ENCODE measurements around the gene TMEM98.
"Not testable (repeated sequence)": the region's sequence is repeated elsewhere in the genome, so short reads cannot be mapped to it uniquely, and the experiment has no call there.

The TMEM98 gene

DNA sequence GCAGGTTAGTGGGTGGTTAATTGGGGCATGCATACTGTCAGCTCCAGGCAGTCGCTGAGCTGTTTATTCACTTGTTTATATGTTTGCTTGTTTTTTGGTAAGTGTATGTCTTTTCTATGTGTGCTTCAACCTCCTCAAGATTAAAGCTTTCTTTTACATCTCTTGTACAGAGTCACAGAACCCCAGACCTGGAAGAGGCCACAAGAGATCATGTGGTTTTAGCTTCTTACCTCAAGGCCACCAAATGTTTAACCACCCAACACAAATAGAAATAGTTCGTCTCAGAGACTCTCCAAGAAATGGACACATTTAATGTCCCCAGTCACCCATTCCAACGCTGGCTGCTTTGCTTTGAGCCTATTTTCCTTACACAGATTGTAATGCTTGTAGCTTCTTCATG is 11.8 kb upstream of the TMEM98 start:
- DNase-seq = no peak

DNA sequence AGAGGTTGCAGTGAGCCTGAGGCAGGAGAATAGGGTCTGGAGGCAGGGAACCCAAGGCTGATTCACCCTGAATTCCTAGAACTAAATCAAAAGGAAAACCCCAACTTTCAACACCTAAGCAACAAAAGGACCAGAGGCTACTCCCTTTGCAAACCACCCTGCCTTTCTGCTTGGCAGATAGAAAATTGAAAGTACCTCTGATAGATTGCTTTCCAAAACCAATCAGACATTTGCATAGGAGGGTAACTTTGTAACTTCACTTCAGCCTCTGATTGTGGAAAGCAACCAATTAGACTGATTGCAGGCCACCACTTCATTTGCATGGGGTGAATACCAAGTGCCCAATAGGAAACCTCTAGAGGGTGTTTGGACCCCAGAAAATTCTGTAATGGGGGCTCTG is 10.9 kb upstream of the TMEM98 start:
- DNase-seq = no peak

DNA sequence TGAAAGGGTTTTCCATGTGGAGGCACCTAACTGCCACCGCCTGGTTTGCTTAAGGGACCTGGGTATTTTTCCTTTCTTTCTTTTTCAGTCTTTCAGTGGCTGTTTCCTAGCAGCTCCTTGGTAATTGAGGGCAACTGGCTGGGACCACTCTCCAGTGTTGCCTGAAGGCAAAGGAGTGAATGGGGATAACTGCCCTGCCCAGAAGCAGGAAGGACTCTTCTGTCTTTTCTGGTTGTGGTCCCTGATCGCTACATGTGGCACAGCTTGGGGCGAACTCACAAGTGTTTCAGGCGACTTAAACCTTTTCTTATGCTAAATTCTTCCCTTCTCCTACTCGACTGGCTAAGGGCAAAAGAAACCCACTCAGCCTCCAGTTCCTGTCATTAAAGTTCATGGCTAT is 10.1 kb upstream of the TMEM98 start:
- DNase-seq = no peak

DNA sequence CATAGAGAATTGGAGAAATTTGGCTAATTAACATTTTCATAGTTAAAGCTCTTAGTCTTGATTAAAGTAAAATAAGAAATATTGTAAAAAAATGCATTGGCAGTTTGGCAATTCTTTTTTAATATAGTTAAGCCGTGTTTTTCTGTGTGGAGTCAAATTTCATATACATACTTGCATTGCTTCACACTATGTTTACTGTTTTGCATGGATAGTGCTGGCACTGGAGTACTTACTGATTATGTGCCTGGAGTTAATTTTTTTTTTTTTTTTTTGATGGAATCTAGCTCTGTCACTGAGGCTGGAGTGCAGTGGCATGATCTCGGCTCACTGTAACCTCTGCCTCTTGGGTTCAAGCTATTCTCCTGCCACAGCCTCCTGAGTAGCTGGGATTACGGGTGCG is 8.1 kb upstream of the TMEM98 start:
- not testable (repeated sequence) for DNase-seq

DNA sequence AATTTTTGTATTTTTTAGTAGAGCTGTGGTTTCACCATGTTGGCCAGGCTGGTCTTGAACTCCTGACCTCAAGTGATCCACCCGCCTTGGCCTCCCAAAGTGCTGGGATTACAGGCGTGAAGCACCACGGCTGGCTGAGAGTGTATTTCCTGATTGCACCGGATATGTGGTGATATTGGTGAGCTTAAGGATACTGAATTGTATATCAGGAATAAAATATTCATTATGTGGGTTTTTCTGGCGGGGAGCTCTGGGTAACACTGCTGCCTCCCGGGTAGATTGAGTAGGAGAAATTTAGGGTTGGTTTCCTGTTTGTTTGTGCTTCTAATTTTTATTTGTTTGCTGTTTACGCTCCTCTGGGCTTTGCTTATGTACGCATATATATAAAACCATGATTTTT is 7.7 kb upstream of the TMEM98 start:
- no peak for DNase-seq

DNA sequence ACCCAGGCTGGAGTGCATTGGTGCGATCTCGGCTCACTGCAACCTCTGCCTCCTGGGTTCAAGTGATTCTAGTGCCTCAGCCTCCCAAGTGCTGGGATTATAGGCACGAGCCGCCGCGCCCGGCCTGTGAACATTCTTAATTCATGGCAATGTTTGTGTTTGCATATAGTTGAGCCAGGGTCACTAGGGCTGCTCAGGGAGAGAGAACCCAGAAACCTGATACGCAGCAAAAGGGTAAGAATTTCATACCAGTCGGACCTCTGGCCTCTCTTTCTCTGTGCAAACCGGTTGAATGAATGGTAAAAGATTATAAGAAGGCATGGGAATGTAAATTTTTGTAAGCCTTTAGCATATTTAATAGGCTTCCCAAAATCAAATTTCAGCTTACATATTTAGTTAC is 6.9 kb upstream of the TMEM98 start:
- no peak for DNase-seq

DNA sequence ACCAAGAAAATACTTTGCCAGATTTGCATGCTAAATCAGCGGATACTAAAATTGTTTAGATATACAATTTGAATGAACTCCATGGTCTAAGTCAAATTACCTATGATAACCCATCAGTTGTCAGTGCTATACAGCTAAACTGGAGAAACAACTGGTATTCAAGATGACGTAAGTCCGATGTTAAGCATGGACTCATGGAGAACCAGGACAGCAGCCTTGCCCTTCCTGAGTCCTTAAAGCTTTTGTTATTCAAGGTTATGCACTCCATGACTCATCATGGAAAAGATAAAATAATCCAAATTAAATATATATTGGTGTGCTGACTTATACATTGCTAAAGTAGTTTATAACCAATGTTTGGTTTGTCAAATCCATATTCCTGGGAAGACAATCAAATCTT is 4.0 kb upstream of the TMEM98 start:
- not testable (repeated sequence) for DNase-seq

DNA sequence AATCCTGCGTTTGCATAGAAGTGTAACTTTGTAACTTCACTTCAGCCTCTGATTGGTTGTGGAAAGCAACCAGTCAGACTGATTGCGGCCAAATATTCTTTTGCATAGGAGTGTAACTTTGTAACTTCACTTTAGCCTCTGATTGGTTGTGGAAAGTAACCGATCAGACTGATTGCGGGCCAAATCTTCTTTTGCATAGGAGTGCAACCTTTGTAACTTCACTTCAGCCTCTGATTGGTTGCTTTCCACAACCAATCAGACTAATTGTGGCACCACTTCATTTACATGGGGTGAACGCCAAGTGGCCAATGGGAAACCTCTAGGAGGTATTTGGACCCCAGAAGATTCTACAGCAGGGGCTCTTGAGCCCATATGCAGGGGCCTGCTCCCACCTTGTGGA is 1.8 kb upstream of the TMEM98 start:
- DNase-seq = no peak

- not testable (repeated sequence) for DNase-seq
Observed at GRCh38 chr17:32926789-32927188, 1.2 kb upstream of the TMEM98 start.

DNA sequence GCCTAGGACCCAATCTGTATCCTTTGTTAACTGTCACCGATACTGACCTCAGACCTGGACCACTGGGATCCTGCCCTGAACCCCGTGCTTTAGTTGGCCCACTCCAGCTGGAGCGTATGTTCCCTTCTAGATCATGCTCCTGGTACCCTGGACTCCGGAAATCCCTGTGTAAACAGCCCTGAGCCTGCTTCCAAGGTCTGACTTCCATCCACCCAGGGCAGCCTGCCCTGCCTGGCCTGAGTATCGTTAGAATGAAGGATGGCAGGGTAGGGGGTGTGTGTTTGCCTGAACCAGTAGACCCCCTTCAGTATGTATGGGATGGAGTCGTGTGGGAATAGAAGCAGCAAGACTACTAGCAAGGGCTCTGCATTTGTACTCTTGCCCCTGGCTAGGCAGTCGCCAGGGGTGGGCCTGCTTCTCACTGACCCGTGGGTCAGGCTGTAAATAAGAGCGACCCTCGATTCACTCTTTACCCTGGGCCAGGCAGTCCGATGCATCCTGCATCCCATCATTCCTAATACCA is 691 bp upstream of the TMEM98 start:
- DNase-seq = no peak

DNA sequence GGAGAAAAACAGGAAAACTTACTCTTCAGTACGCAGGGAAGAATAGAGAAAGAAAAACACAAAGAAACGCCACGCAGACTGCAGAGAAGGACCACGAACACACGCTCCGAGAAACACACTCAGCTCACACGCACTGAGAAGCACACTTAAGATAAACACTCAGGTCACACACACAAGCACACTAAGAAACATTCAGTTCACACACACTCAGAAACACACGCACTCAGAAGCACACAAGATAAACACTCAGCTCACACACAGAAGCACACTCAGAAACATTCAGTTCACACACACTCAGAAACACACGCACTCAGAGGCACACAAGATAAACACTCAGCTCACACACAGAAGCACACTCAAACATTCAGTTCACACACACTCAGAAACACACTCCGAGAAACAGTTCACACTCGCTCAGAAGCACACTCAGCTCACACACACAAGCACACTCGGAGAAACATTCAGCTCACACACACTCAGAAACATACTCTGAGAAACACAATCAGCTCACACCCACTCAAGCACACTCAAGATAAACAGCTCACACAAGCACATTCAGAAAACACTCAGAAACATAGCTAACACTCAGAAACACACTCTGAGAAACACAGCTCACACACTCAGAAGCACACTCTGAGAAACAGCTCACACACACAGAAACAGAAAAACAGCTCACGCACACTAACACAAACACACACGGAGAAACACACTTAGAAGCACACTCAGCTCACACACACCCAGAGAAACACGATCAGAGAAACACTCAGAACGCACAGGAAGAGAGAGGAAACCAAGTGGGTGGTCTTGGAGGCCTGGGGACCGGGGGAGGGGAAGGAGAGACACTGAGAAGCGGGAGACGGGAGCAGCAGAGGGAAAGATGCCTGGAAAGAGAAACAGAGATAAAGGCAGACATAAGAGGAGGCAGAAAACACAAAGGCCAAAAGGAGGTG is 908 bp downstream of the TMEM98 start:
- no peak for DNase-seq

DNA sequence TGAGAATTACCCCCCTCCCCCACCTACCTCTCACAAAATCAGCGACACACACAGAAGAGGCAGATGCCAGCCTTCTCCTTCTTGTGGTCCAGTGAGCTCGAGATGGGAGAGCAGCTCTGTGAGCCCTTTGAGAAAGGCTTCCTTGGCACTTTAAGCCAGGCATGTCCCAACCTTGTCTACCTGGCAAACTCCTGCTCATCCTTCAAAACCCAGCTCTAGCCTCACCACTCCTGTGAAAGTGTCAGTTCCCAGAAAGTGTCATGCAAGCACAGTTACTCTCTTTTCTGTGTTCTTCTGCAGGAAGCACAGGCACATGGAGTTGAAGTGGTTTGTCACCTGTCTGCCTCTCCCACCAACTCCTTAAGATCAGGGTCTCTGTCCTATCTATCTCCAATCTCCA is 1.6 kb downstream of the TMEM98 start:
- DNase-seq = no peak

DNA sequence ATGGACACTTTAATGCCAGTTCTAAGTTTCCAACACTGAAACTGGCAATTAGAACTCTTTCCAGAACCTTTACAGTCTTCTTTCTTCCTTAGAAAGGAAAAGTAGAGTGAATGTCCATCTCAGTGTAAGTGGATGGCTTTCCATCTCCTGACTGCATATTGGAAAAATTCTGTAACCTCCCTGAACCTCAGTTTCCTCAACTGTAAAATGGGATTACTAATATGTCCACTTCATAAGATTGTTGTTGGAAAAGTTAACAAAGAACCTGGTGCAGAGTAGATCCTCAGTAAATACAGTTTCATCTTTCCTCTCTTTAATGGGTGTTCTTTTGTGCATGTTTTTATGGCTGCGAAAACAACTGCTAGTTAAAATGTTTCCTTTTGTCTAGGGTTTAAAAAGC is 2.6 kb downstream of the TMEM98 start:
- DNase-seq = no peak

DNA sequence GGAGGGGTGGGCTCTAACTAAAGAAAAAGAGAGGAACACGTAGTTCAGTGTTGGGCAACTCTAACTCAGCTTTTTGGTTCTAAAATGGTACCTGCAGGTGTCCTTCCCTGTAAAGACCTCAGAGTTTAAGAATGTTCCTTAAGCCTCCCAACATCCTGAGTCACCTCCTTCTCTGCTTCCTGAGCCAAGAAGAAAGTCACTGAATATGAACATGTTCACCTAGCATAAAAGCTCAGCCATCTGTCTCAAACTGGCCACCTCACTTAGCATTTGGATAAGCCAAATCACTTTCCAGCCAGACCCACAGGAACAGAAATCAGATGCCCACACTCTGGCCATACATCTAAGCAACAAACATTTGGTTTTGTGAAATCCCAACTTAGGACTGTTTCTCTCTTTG is 3.7 kb downstream of the TMEM98 start:
- DNase-seq = no peak

DNA sequence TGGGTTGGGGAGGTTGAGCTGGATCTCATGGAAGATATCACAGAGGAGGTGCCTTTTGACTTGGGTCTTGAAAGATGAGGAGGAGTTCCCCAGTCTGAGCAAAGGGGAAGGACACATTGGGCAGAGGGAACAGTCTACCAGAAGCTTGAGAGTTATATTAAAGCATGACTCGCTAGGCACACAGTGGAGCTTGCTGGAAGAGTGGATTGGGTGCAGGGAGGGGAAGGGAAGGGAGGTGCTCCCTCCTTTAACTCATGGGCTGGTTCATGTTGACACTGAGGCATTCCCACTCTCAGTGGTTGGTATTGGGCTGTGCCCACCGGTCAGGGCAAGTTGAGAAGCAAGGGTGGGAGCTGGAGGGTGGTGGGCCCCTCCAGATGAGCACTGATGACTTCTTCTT is 5.9 kb downstream of the TMEM98 start:
- no peak for DNase-seq

DNA sequence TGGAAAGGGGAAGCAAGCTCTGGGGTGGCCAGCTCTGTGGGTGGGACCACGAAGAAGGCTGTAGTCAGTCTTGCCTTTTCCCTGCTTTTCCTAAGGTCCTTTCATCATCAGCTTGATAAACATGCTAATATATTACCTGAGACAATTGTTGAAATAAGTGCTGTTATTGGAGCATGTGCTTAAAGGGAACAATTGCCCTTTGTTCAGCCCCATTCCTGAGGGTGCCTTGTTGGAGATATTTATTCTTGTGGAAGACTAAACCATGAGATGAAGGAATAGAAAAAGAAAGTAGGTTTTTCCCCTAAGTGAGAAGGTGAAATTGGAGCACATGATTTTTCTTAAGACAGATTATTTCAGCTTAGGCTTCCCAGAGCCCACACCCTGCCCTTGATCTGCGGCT is 7.8 kb downstream of the TMEM98 start:
- no peak for DNase-seq

- no peak for DNase-seq
Observed at GRCh38 chr17:32936186-32936893, 8.4 kb downstream of the TMEM98 start.

- no peak for DNase-seq
Observed at GRCh38 chr17:32936894-32937500, 9.0 kb downstream of the TMEM98 start.

DNA sequence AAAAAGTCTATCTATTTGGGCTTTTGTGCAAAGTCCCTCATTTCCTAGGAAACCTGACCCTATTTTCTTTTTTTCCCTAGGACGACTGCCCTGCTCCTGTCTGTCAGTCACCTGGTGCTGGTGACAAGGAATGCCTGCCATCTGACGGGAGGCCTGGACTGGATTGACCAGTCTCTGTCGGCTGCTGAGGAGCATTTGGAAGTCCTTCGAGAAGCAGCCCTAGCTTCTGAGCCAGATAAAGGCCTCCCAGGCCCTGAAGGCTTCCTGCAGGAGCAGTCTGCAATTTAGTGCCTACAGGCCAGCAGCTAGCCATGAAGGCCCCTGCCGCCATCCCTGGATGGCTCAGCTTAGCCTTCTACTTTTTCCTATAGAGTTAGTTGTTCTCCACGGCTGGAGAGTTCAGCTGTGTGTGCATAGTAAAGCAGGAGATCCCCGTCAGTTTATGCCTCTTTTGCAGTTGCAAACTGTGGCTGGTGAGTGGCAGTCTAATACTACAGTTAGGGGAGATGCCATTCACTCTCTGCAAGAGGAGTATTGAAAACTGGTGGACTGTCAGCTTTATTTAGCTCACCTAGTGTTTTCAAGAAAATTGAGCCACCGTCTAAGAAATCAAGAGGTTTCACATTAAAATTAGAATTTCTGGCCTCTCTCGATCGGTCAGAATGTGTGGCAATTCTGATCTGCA is 12.9 kb downstream of the TMEM98 start:
- no peak for DNase-seq

DNA sequence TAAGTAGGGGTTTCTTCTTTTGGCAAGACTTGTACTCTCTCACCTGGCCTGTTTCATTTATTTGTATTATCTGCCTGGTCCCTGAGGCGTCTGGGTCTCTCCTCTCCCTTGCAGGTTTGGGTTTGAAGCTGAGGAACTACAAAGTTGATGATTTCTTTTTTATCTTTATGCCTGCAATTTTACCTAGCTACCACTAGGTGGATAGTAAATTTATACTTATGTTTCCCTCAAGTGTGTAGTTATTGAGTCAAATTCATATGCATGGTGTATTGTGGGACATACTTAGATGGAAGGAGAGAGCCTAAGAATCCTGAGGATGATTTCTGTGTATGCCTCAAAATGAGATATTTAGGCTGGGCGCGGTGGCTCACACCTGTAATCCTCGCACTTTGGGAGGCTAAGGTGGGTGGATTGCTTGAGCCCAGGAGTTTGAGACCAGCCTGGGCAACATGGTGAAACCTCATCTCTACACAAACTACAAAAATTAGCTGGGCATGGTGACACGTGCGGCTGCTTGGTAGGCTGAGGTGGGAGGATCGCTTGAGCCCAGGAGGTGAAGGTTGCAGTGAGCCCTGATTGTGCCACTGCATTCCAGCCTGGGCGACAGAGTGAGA is 13.6 kb downstream of the TMEM98 start:
- no peak for DNase-seq

- DNase-seq = no peak
Observed at GRCh38 chr17:32943206-32943605, 15.3 kb downstream of the TMEM98 start.

- no peak for DNase-seq
Observed at GRCh38 chr17:32943647-32944191, 15.8 kb downstream of the TMEM98 start.

Data from NCI-H1417 treated with DMSO at 0.1 percent for 48 hours (cell line).